Measurements from ENCODE around the gene FAM13A. TPM values are rescaled to one million over a fixed set of nuclear protein-coding genes. Genes with fewer than 3 reads are reported as not detected.

FAM13A gene
- total RNA-seq, 1 donor from 2014 or later, result 51.2 TPM

DNA sequence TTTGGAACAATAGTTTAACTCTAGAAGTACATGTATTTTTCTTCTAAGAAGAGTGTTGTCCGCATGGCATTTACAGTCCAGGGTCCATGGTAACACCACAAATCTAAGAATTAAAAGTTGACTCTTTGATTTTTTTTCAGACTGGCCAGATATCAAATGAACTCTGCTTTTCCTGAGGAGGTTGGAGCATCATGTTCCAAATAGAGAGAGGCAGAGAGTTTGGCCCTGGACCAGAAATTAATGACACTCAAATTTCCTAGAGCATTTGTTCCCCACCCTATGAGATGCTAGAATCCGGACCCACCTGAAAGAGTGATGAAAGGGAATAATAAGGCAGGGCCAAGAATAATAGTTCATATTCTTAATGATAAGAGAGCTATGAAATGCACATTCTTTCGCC lies 312.4 kb downstream of the FAM13A start:
- Mint-ChIP-seq H3K4me3 (ENCODE audit: unreplicated experiment) (no peak overlapping the region), H3K36me3 (ENCODE audit: unreplicated experiment) (no peaks in the 10 kb centered on the region), H3K27ac (ENCODE audit: unreplicated experiment) (no peak overlapping the region), H3K27me3 (ENCODE audit: unreplicated experiment) (no peaks in the 10 kb centered on the region), H3K4me1 (ENCODE audit: low read depth, unreplicated experiment) (no peaks in the 10 kb centered on the region), H3K9me3 (ENCODE audit: unreplicated experiment) (no peaks in the 10 kb centered on the region)
- no peak for TF ChIP-seq CTCF (IDR thresholded peaks at IDR 0.05; ENCODE audit: partially characterized antibody, unreplicated experiment)
- DNase-seq, result no peak

DNA sequence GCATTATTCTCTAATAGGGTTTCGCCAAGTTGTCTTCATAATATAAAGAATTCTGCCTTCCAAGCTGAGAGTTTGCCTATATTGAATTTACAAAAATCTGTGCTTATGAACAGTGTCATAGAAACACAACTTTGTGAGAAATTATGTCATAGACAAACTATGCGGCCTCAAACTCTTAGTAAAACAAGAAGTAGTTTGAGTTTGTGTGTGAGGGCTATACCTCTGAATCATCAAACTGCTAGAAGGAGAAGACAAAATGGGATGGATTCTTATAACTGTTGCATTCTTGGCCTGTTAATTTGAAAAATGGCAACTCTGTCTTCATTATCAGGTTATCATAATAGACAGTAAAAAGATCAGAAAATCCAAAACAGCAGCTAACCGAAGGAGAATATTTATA lies 313.3 kb downstream of the FAM13A start:
- no peak overlapping the region for H3K4me3 Mint-ChIP-seq (ENCODE audit: unreplicated experiment)
- H3K4me1 Mint-ChIP-seq (ENCODE audit: low read depth, unreplicated experiment), result no peaks in the 10 kb centered on the region
- H3K27me3 Mint-ChIP-seq (ENCODE audit: unreplicated experiment), result no peaks in the 10 kb centered on the region
- no peak for TF ChIP-seq CTCF (IDR thresholded peaks at IDR 0.05; ENCODE audit: partially characterized antibody, unreplicated experiment)
- H3K27ac Mint-ChIP-seq (ENCODE audit: unreplicated experiment), result no peak overlapping the region
- no peaks in the 10 kb centered on the region for H3K9me3 Mint-ChIP-seq (ENCODE audit: unreplicated experiment)
- H3K36me3 Mint-ChIP-seq (ENCODE audit: unreplicated experiment), result no peaks in the 10 kb centered on the region
- DNase-seq, result no peak

DNA sequence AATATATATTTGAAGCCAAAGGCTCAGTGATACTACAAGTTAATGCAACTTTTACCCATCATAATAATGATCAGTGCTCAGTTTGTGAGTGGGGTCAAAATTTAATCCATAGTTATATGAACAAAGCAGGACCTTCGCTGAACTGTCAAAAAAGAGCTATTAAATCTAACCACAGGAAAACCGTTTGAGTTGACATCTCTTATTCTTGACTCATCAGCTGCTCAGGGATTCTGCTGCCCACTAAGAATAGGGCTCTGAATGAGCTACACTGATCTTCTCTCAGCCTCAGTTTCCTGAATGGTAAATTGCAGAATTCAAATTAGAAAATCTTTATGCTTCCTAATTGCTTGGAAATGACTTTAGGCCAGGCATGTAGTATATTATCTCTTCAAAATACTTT lies 314.4 kb downstream of the FAM13A start:
- peaks cover 3% of the 10 kb centered on the region for H3K4me1 Mint-ChIP-seq (ENCODE audit: low read depth, unreplicated experiment)
- no peak overlapping the region for H3K27ac Mint-ChIP-seq (ENCODE audit: unreplicated experiment)
- no peaks in the 10 kb centered on the region for H3K27me3 Mint-ChIP-seq (ENCODE audit: unreplicated experiment)
- H3K9me3 Mint-ChIP-seq (ENCODE audit: unreplicated experiment), result no peaks in the 10 kb centered on the region
- no peaks in the 10 kb centered on the region for H3K36me3 Mint-ChIP-seq (ENCODE audit: unreplicated experiment)
- TF ChIP-seq CTCF (IDR thresholded peaks at IDR 0.05; ENCODE audit: partially characterized antibody, unreplicated experiment), result no peak
- H3K4me3 Mint-ChIP-seq (ENCODE audit: unreplicated experiment), result no peak overlapping the region
- no peak for DNase-seq

- Mint-ChIP-seq H3K9me3 (ENCODE audit: unreplicated experiment) (peaks cover 2% of the 10 kb centered on the region), H3K27ac (ENCODE audit: unreplicated experiment) (no peak overlapping the region), H3K36me3 (ENCODE audit: unreplicated experiment) (no peaks in the 10 kb centered on the region), H3K4me3 (ENCODE audit: unreplicated experiment) (no peak overlapping the region), H3K27me3 (ENCODE audit: unreplicated experiment) (no peaks in the 10 kb centered on the region), H3K4me1 (ENCODE audit: low read depth, unreplicated experiment) (peaks cover 8% of the 10 kb centered on the region)
- no peak for DNase-seq
- TF ChIP-seq CTCF (IDR thresholded peaks at IDR 0.05; ENCODE audit: partially characterized antibody, unreplicated experiment), result no peak
Observed at GRCh38 chr4:88738180-88738579, 318.8 kb downstream of the FAM13A start.

- peaks cover 8% of the 10 kb centered on the region for H3K4me1 Mint-ChIP-seq (ENCODE audit: low read depth, unreplicated experiment)
- peaks cover 2% of the 10 kb centered on the region for H3K9me3 Mint-ChIP-seq (ENCODE audit: unreplicated experiment)
- H3K36me3 Mint-ChIP-seq (ENCODE audit: unreplicated experiment), result no peaks in the 10 kb centered on the region
- no peaks in the 10 kb centered on the region for H3K27me3 Mint-ChIP-seq (ENCODE audit: unreplicated experiment)
- H3K4me3 Mint-ChIP-seq (ENCODE audit: unreplicated experiment), result no peak overlapping the region
- DNase-seq, result no peak
- H3K27ac Mint-ChIP-seq (ENCODE audit: unreplicated experiment), result no peak overlapping the region
- TF ChIP-seq CTCF (IDR thresholded peaks at IDR 0.05; ENCODE audit: partially characterized antibody, unreplicated experiment), result no peak
Observed at GRCh38 chr4:88737307-88737941, 319.6 kb downstream of the FAM13A start.
